RKO (cell line): ENCODE measurements around the gene ST3GAL2.
"Not testable (repeated sequence)": the region's sequence is repeated elsewhere in the genome, so short reads cannot be mapped to it uniquely, and the experiment has no call there.

Experiments
- DNase-seq: peaks from one replicate; pipeline ENCODE4 v3.0.0-alpha.2; 2016; ENCODE audit warnings: low spot score

Gene ST3GAL2

GRCh38 chr16:70332728-70333127 lies 106.2 kb downstream of the ST3GAL2 start:
- DNase-seq = not testable (repeated sequence)

- DNase-seq = no peak
These were observed 107.1 kb downstream of the ST3GAL2 start for GRCh38 chr16:70331588-70332358.

GRCh38 chr16:70331091-70331490 lies 107.8 kb downstream of the ST3GAL2 start:
- no peak for DNase-seq
